H9 (cell line): Measurements from ENCODE around the gene ANKS1B. TPM values are rescaled to one million over a fixed set of nuclear protein-coding genes. Genes with fewer than 3 reads are reported as not detected.

Experiments used
- DNase-seq: peaks from one replicate; pipeline ENCODE4 v3.0.0-alpha.2; 2017
- H2AFZ ChIP-seq: one replicate; pipeline ENCODE4 v1.6.1; 2013; ENCODE audit warnings: mild to moderate bottlenecking, low read length, control low read depth, moderate library complexity
- H2AK5ac ChIP-seq: 2 replicates; pipeline ENCODE4 v1.6.1; 2013; ENCODE audit warnings: low read length, control low read depth, mixed read lengths; ENCODE audit not compliant: insufficient read length
- H2BK120ac ChIP-seq: one replicate; pipeline ENCODE4 v1.6.1; 2013; ENCODE audit warnings: low read depth, mild to moderate bottlenecking, low read length, control low read depth, inconsistent platforms; ENCODE audit not compliant: poor library complexity, severe bottlenecking
- H2BK12ac ChIP-seq: 2 replicates; pipeline ENCODE4 v1.6.1; 2013; ENCODE audit warnings: low read length, control low read depth, mixed read lengths, low read depth; ENCODE audit not compliant: insufficient read length
- H2BK15ac ChIP-seq: 2 replicates; pipeline ENCODE4 v1.6.1; 2013; ENCODE audit warnings: low read depth, low read length, control low read depth
- H2BK20ac ChIP-seq: one replicate; pipeline ENCODE4 v1.6.1; 2013; ENCODE audit warnings: low read depth, mild to moderate bottlenecking, low read length, control low read depth, inconsistent platforms; ENCODE audit not compliant: poor library complexity, severe bottlenecking
- H2BK5ac ChIP-seq: 2 replicates; pipeline ENCODE4 v1.6.1; 2013; ENCODE audit warnings: low read length, control low read depth, mixed read lengths; ENCODE audit not compliant: insufficient read length
- H3K14ac ChIP-seq: 2 replicates; pipeline ENCODE4 v1.6.1; 2013; ENCODE audit warnings: low read length, control low read depth; ENCODE audit not compliant: insufficient read depth
- H3K18ac ChIP-seq: 2 replicates; pipeline ENCODE4 v1.6.1; 2013; ENCODE audit warnings: low read depth, mild to moderate bottlenecking, mixed read lengths, low read length, control low read depth; ENCODE audit not compliant: insufficient read length
- H3K23ac ChIP-seq: 2 replicates; pipeline ENCODE4 v1.6.1; 2013; ENCODE audit warnings: low read length, control low read depth, mixed read lengths, low read depth; ENCODE audit not compliant: insufficient read length
- H3K23me2 ChIP-seq: 2 replicates; pipeline ENCODE4 v1.6.1; 2013; ENCODE audit warnings: low read depth, mild to moderate bottlenecking, mixed read lengths, low read length, control low read depth; ENCODE audit not compliant: insufficient read length, poor library complexity, severe bottlenecking
- H3K27ac ChIP-seq: 2 replicates; pipeline ENCODE4 v1.5.1; 2013; ENCODE audit warnings: low read length, control low read depth, mixed read lengths, low read depth; ENCODE audit not compliant: insufficient read length
- H3K27me3 ChIP-seq: 2 replicates; pipeline ENCODE4 v1.6.1; 2013; ENCODE audit warnings: low read length, control low read depth, inconsistent platforms; ENCODE audit not compliant: insufficient read depth
- H3K4ac ChIP-seq: 2 replicates; pipeline ENCODE4 v1.6.1; 2013; ENCODE audit warnings: low read depth, mild to moderate bottlenecking, control low read depth, inconsistent platforms, low read length, moderate library complexity
- H3K4me1 ChIP-seq: 2 replicates; pipeline ENCODE4 v1.6.1; 2013; ENCODE audit warnings: low read length, control low read depth, inconsistent platforms; ENCODE audit not compliant: insufficient read depth
- H3K4me2 ChIP-seq: 2 replicates; pipeline ENCODE4 v1.6.1; 2013; ENCODE audit warnings: low read length, control low read depth, mixed read lengths; ENCODE audit not compliant: insufficient read length, insufficient read depth
- H3K56ac ChIP-seq: 2 replicates; pipeline ENCODE4 v1.6.1; 2013; ENCODE audit warnings: low read depth, mild to moderate bottlenecking, mixed read lengths, low read length, control low read depth; ENCODE audit not compliant: insufficient read length
- H3K79me1 ChIP-seq: 2 replicates; pipeline ENCODE4 v1.6.1; 2013; ENCODE audit warnings: low read depth, mild to moderate bottlenecking, moderate library complexity, low read length, control low read depth, inconsistent platforms; ENCODE audit not compliant: insufficient read depth, poor library complexity, severe bottlenecking
- H3K79me2 ChIP-seq: 2 replicates; pipeline ENCODE4 v1.6.1; 2013; ENCODE audit warnings: low read length, control low read depth, inconsistent platforms; ENCODE audit not compliant: insufficient read depth
- H3K9ac ChIP-seq: 2 replicates; pipeline ENCODE4 v1.6.1; 2013; ENCODE audit warnings: low read length, control low read depth, mixed read lengths; ENCODE audit not compliant: insufficient read length; ENCODE audit errors: extremely low read depth
- H3K9me3 ChIP-seq: one replicate; pipeline ENCODE4 v1.6.1; 2013; ENCODE audit warnings: low read depth, low read length, inconsistent platforms; ENCODE audit not compliant: control insufficient read depth
- H3T11ph ChIP-seq: one replicate; pipeline ENCODE4 v1.6.1; 2013; ENCODE audit warnings: mild to moderate bottlenecking, low read length, control low read depth, inconsistent platforms
- H4K20me1 ChIP-seq: one replicate; pipeline ENCODE4 v1.6.1; 2013; ENCODE audit not compliant: control insufficient read depth, insufficient read length, insufficient read depth
- H4K5ac ChIP-seq: 2 replicates; pipeline ENCODE4 v1.6.1; 2013; ENCODE audit warnings: low read depth, mild to moderate bottlenecking, mixed read lengths, low read length, control low read depth; ENCODE audit not compliant: insufficient read length
- H4K8ac ChIP-seq: replicated peaks from 2 replicates; pipeline ENCODE4 v1.6.1; 2013; ENCODE audit warnings: low read length, control low read depth, mixed read lengths, low read depth; ENCODE audit not compliant: insufficient read length
- H4K91ac ChIP-seq: 2 replicates; pipeline ENCODE4 v1.6.1; 2013; ENCODE audit warnings: low read depth, mild to moderate bottlenecking, moderate library complexity, mixed read lengths, low read length, control low read depth; ENCODE audit not compliant: insufficient read length
- H3K27ac Mint-ChIP-seq, 3 experiments: 2 replicates in 2 of 3; 3 replicates in 1 of 3; pipeline ENCODE4 v1.8.0; 2020 to 2021; ENCODE audit warnings: mixed read lengths in 3 of 3, mild to moderate bottlenecking in 1 of 3, moderate library complexity in 1 of 3
- H3K27me3 Mint-ChIP-seq: 2 replicates; pipeline ENCODE4 v1.8.0; 2021; ENCODE audit warnings: low read depth, mild to moderate bottlenecking, moderate library complexity, mixed read lengths
- H3K36me3 Mint-ChIP-seq, 3 experiments: 2 replicates in 2 of 3; 3 replicates in 1 of 3; pipeline ENCODE4 v1.8.0; 2020 to 2021; ENCODE audit warnings: low read depth in 3 of 3, mixed read lengths in 3 of 3; ENCODE audit not compliant: insufficient read depth in 1 of 3
- H3K4me1 Mint-ChIP-seq, 2 experiments: 2 replicates each; pipeline ENCODE4 v1.8.0; 2020; ENCODE audit warnings: mixed read lengths in 2 of 2
- H3K4me3 Mint-ChIP-seq, 2 experiments: 2 replicates in 1 of 2; 3 replicates in 1 of 2; pipeline ENCODE4 v1.8.0; 2020 to 2021; ENCODE audit warnings: mild to moderate bottlenecking in 2 of 2, mixed read lengths in 2 of 2, moderate library complexity in 1 of 2
- H3K9me3 Mint-ChIP-seq, 2 experiments: 2 replicates in 1 of 2; 3 replicates in 1 of 2; pipeline ENCODE4 v1.8.0; 2020; ENCODE audit warnings: mild to moderate bottlenecking in 2 of 2, mixed read lengths in 2 of 2, moderate library complexity in 1 of 2
- CTCF ChIP-seq: fragments of 200-600 bp; sonication (generic); conservative IDR thresholded peaks from 3 replicates; pipeline ENCODE4 v1.8.0; 2021; ENCODE audit warnings: antibody characterized with exemption, mild to moderate bottlenecking
- total RNA-seq: library from RNA; stranded (reverse); gene quantifications from 2 replicates; pipeline ENCODE4 v1.2.1, GENCODE V29; 2021

The ANKS1B gene
- total RNA-seq, 1 experiment from 2014 or later = 4.1 TPM

GRCh38 chr12:98980508-98980907, 1004.2 kb downstream of the ANKS1B start:
- Histone ChIP-seq H4K5ac (no peak overlapping the region), H3K23me2 (no peaks in the 10 kb centered on the region), H3K4ac (no peak overlapping the region), H3K4me2 (no peak overlapping the region), H3K9me3 (no peaks in the 10 kb centered on the region), H3K18ac (no peak overlapping the region), H3K4me1 (no peaks in the 10 kb centered on the region), H2BK12ac (no peak overlapping the region), H3K14ac (no peak overlapping the region), H4K91ac (no peak overlapping the region), H4K8ac (no peak overlapping the region), H3T11ph (no peak overlapping the region), H2BK5ac (no peak overlapping the region), H3K79me2 (no peaks in the 10 kb centered on the region), H2BK20ac (no peak overlapping the region), H2AFZ (no peak overlapping the region), H3K9ac (no peak overlapping the region), H2AK5ac (no peak overlapping the region), H2BK15ac (no peak overlapping the region), H4K20me1 (no peaks in the 10 kb centered on the region), H2BK120ac (no peak overlapping the region), H3K56ac (no peak overlapping the region), H3K79me1 (no peaks in the 10 kb centered on the region), H3K23ac (no peak overlapping the region), H3K27ac (no peak overlapping the region), H3K27me3 (no peaks in the 10 kb centered on the region)
- DNase-seq = no peak
- no peak overlapping the region for H3K4me3 Mint-ChIP-seq
- no peaks in the 10 kb centered on the region for H3K27me3 Mint-ChIP-seq
- no peak for TF ChIP-seq CTCF
- no peak overlapping the region for H3K27ac Mint-ChIP-seq
- H3K36me3 Mint-ChIP-seq = peaks cover 0 to 12% (median 0%) of the 10 kb centered on the region in 3 experiments; a peak in 2 of 7 replicates
- H3K9me3 Mint-ChIP-seq = peaks cover 12% of the 10 kb centered on the region in 2 experiments; a peak in 4 of 5 replicates
- H3K4me1 Mint-ChIP-seq = no peaks in the 10 kb centered on the region
